HepG2 (cell line): ENCODE data around the gene GAL3ST1. TPM values are rescaled to one million over a fixed set of nuclear protein-coding genes. Genes with fewer than 3 reads are reported as not detected.
A peak's percentile ranks its signal among the peaks of the same experiment; 100 is the strongest.

Source experiments
- ADNP ChIP-seq: sonication (generic); formaldehyde crosslinking; IDR thresholded peaks from 2 replicates; pipeline ENCODE4 v1.4.0; 2020; ENCODE audit warnings: missing genetic modification reagents
- ATF7-NPFF ChIP-seq: sonication (generic); formaldehyde crosslinking; IDR thresholded peaks from 2 replicates; pipeline ENCODE4 v1.8.1; 2023; ENCODE audit warnings: mild to moderate bottlenecking, low read depth, missing genetic modification reagents, moderate library complexity
- CBX1 ChIP-seq: IDR thresholded peaks from one replicate; pipeline ENCODE4 v1.6.1; 2016; ENCODE audit warnings: antibody characterized with exemption, low read depth
- CTCF ChIP-seq: sonication (generic); formaldehyde crosslinking; IDR thresholded peaks from 2 replicates; pipeline ENCODE4 v1.5.0; 2020; ENCODE audit warnings: mild to moderate bottlenecking, missing genetic modification reagents, moderate library complexity
- GABPB1 ChIP-seq: IDR thresholded peaks from 2 replicates; pipeline ENCODE4 v1.6.1; 2016; ENCODE audit warnings: mild to moderate bottlenecking, missing genetic modification reagents, moderate library complexity, missing compliant biosample characterization
- PATZ1 ChIP-seq: sonication (generic); formaldehyde crosslinking; IDR thresholded peaks from 2 replicates; pipeline ENCODE4 v1.4.0; 2020; ENCODE audit warnings: missing genetic modification reagents
- SIN3B ChIP-seq: fragments of 150-350 bp; IDR thresholded peaks from 2 replicates; pipeline ENCODE4 v1.6.1; 2014; ENCODE audit warnings: low read length
- TIGD3 ChIP-seq: sonication (generic); formaldehyde crosslinking; IDR thresholded peaks from 2 replicates; pipeline ENCODE4 v1.5.1; 2020; ENCODE audit warnings: mild to moderate bottlenecking, missing genetic modification reagents, borderline replicate concordance
- ZNF260 ChIP-seq: sonication (generic); formaldehyde crosslinking; IDR thresholded peaks from 2 replicates; pipeline ENCODE4 v1.4.0; 2020; ENCODE audit warnings: missing genetic modification reagents, low read depth, mild to moderate bottlenecking, borderline replicate concordance
- ZNF672 ChIP-seq: sonication (generic); formaldehyde crosslinking; IDR thresholded peaks from 2 replicates; pipeline ENCODE4 v1.8.1; 2022; ENCODE audit warnings: missing genetic modification reagents
- ZSCAN5A ChIP-seq: sonication (generic); formaldehyde crosslinking; IDR thresholded peaks from 2 replicates; pipeline ENCODE4 v1.8.0; 2022; ENCODE audit warnings: mild to moderate bottlenecking, missing genetic modification reagents, borderline replicate concordance
- polyA plus RNA-seq, 8 experiments: library from polyadenylated mRNA; depleted of rRNA in 3 of 8; stranded (reverse) in 7 of 8; unstranded in 1 of 8; fragments of >200 nt; fragmentation: Illumina TruSeq in 4 of 8; extraction: Trizol in 4 of 8; gene quantifications; 2 replicates each; pipeline versions ENCODE4 v1.2.1 to v1.2.3, GENCODE V29; 2011 to 2016; ENCODE audit warnings: low read depth in 4 of 8, missing spikeins in 1 of 8, mixed read lengths in 1 of 8; ENCODE audit not compliant: insufficient read depth in 1 of 8
- total RNA-seq, 5 experiments: library from RNA; depleted of rRNA; stranded (reverse); fragments of >200 nt; fragmentation: Illumina TruSeq; extraction: Trizol; gene quantifications; 2 replicates each; pipeline ENCODE4 v1.2.3, GENCODE V29; 2016; ENCODE audit warnings: low read depth in 1 of 5

GAL3ST1 gene
- total and polyA plus RNA-seq, 2 of the 13 experiments (the other 11 are each of a cell fraction or from before 2014, with no cell fraction given), result 4.4 to 14.7 TPM

- TF ChIP-seq ZSCAN5A (CRISPR knock-in tag) (0 out of 2 replicates have a peak, but pooled peaks have one; percentile 26), SIN3B (no peak), CBX1 (no peak), PATZ1 (no peak), TIGD3 (no peak), ADNP (CRISPR knock-in tag) (no peak), GABPB1 (CRISPR knock-in tag) (no peak), ZNF672 (no peak), CTCF (CRISPR knock-in tag) (peak; percentile 64), ZNF260 (CRISPR knock-in tag) (no peak), ATF7-NPFF (no peak)
- TF ChIP-seq, all 625 proteins: peak for 6
Measured at GRCh38 chr22:30602049-30602448, 27.6 kb upstream of the GAL3ST1 start (continued).
